ENCODE data around the gene CCDC13.

DNA sequence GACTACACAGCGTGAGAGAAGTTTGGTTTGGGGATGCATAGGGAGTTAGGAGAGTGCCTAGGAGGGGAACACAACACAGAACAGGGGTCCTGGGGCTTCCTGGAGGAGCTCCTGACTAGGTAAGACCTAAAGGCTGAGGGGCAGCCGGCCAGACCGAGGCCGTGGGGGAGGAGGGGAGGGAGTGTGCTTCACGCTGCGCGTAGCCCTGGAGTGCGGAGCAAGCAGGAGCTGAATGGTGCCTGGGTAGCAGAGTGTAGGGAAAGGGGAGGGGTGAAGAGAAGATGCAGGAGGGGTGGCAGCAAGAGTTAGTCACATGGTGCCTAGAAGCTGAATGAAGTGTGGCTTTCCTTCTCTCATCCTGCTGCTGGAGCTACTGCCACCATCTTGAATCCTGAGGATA is 38.0 kb downstream of the CCDC13 start:
- TF ChIP-seq, protein P1, sequence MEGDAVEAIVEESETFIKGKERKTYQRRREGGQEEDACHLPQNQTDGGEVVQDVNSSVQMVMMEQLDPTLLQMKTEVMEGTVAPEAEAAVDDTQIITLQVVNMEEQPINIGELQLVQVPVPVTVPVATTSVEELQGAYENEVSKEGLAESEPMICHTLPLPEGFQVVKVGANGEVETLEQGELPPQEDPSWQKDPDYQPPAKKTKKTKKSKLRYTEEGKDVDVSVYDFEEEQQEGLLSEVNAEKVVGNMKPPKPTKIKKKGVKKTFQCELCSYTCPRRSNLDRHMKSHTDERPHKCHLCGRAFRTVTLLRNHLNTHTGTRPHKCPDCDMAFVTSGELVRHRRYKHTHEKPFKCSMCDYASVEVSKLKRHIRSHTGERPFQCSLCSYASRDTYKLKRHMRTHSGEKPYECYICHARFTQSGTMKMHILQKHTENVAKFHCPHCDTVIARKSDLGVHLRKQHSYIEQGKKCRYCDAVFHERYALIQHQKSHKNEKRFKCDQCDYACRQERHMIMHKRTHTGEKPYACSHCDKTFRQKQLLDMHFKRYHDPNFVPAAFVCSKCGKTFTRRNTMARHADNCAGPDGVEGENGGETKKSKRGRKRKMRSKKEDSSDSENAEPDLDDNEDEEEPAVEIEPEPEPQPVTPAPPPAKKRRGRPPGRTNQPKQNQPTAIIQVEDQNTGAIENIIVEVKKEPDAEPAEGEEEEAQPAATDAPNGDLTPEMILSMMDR (IDR thresholded peaks at IDR 0.05 in 2 of 3, conservative IDR thresholded peaks at IDR 0.05 in 1 of 3; ENCODE audit: borderline replicate concordance in 1 of 3, insufficient read depth in 1 of 3, low read depth in 2 of 3, low read length in 2 of 3) = no peak
- no peak for TF ChIP-seq EZH2phosphoT487 (IDR thresholded peaks at IDR 0.05; ENCODE audit: borderline replicate concordance)
- no peak for TF ChIP-seq EZH2 (IDR thresholded peaks at IDR 0.05)
- no peak for TF ChIP-seq YY1 (IDR thresholded peaks at IDR 0.05; ENCODE audit: extremely low read depth, insufficient replicate concordance, low read depth, low read length)
- no peak for TF ChIP-seq POLR2A (IDR thresholded peaks at IDR 0.05; ENCODE audit: borderline replicate concordance, extremely low read depth, insufficient read depth, insufficient read length)
- TF ChIP-seq, protein P2, sequence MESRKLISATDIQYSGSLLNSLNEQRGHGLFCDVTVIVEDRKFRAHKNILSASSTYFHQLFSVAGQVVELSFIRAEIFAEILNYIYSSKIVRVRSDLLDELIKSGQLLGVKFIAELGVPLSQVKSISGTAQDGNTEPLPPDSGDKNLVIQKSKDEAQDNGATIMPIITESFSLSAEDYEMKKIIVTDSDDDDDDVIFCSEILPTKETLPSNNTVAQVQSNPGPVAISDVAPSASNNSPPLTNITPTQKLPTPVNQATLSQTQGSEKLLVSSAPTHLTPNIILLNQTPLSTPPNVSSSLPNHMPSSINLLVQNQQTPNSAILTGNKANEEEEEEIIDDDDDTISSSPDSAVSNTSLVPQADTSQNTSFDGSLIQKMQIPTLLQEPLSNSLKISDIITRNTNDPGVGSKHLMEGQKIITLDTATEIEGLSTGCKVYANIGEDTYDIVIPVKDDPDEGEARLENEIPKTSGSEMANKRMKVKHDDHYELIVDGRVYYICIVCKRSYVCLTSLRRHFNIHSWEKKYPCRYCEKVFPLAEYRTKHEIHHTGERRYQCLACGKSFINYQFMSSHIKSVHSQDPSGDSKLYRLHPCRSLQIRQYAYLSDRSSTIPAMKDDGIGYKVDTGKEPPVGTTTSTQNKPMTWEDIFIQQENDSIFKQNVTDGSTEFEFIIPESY (IDR thresholded peaks at IDR 0.05; ENCODE audit: extremely low read depth, insufficient replicate concordance, low read length) = no peak
- TF ChIP-seq POLR2AphosphoS5 (IDR thresholded peaks at IDR 0.05; ENCODE audit: low read depth, low read length) = no peak
- TF ChIP-seq ZNF274 (IDR thresholded peaks at IDR 0.05; ENCODE audit: low read depth, low read length) = no peak
- TF ChIP-seq TCF7L2 (IDR thresholded peaks at IDR 0.05; ENCODE audit: borderline replicate concordance, extremely low read depth, insufficient read depth, insufficient read length) = no peak
- TF ChIP-seq CEBPB (IDR thresholded peaks at IDR 0.05; ENCODE audit: low read depth) = no peak
- no peak for TF ChIP-seq RAD21 (IDR thresholded peaks at IDR 0.05; ENCODE audit: low read depth)
- TF ChIP-seq, protein P3, sequence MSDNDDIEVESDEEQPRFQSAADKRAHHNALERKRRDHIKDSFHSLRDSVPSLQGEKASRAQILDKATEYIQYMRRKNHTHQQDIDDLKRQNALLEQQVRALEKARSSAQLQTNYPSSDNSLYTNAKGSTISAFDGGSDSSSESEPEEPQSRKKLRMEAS (IDR thresholded peaks at IDR 0.05) = no peak

Measured in HCT116 (cell line).